Stimulated activated CD4-positive, alpha-beta T cell treated with anti-CD3 and anti-CD28 coated beads, Interleukin-4, amount 100 ng/mL, for 4 hours (primary cell): ENCODE measurements around the gene TSACC.

Experiments
- DNase-seq, 2 experiments: peaks; one replicate each; pipeline ENCODE4 v3.0.0-alpha.2; 2020

The TSACC gene

DNA sequence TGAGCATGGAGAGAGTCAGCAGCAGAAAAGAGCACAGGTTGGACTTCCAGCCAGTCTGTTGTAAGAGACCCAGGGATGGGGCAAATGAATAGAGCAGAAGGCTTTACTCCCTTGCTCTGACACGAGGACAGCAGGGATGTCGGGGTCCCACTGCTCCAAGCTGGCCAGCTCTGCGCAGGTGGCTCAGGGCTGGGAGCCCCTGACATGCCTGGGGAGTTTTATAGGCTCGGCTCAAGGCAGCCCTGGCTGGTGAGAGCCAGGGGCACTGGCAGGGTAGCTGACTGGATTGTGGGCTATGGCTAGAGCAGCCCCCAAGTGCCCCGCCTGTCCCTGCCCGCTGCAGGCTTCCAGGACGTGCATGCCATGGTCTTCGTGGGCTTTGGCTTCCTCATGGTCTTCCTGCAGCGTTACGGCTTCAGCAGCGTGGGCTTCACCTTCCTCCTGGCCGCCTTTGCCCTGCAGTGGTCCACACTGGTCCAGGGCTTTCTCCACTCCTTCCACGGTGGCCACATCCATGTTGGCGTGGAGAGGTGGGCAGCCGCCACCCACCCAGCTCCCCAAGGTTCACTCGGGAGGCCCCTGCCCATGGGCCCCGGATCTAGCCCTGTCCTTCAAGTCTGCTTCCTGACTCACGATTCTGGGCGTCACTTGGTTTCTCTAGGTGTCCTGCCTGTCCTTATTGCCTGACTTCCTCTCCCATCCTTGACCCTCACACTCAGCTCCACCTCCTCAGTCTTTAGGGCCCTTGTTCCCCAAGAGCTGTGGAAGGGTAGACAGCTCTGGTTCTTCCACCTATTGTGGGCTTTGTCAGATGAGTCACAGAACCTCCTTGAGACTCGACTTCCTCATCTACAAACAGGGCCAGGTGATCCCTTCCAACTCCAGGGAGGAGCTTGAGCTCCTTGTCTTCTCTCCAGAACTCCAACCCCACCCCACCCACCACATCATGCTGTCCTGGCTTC, 38.9 kb downstream of the TSACC start:
- DNase-seq = no peak

DNA sequence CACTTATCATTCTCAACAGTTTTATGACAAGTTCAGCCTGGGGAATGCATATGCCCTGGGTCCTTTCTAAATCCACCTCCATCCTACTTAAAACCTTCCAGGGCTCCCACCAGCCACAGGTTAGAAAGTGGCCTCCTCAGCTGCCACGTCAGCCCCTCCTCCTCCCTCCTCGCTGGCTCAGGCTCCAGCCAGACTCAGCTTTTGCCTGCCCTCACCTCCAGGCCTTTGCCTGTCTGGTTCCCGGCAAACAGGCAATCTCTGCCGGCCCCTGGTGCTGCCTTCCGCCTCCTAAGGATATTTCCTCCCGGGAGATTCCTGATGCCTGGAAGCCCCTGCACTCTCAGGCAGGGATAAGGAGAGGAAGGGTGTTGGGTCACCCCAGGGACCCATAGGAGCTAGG, 40.2 kb downstream of the TSACC start:
- no peak for DNase-seq

DNA sequence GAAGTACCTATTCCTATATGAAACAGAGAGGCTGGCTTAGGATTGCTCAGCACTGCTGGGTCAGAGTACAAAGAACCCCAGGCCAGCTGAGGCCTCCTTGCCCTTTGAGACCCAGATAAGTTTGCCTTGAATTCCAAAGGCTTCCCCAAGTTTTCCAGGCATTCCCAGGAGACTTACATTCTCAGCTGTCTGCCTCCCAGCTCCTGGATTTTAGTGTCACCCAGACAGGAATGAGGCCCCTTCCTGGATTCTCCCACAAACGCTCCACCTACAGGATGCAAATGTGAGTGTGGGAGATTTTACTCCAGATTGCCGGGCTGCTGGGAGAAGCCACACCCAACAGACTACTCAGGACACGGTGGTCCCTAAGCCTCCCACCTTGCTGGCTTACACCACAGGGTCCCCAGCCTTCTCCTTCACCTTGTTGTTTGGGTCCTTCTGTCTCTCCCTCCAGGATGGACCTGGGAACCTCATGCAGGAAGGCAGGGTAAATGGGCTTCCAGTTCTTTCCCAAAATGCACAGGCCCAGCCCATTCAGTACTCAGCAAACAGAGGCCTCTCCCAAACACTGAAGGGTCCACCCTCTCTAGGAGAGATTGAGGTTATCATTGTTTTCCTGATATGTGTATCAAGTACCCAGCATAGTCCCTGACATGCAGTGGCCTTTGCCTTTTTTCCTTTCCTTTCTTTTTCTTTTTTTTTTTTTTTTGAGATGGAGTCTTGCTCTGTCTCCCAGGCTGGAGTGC, 41.3 kb downstream of the TSACC start:
- DNase-seq = no peak

DNA sequence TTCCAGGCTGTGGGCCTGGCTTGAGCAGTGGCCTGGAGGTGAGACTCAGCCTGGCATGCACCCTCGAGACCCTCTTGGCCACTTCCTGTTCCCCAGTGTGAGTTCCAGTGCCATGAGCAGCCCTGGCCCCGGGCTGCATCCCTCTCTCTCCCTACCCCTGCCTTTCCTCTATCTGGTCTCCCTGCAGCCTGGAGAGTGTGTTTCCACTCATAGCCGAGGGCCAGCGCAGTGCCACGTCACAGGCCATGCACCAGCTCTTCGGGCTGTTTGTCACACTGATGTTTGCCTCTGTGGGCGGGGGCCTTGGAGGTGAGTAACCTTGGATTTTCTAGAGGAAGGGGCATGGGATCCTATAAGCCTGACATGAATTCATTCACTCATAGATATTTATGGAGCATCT, 44.2 kb downstream of the TSACC start:
- no peak for DNase-seq

DNA sequence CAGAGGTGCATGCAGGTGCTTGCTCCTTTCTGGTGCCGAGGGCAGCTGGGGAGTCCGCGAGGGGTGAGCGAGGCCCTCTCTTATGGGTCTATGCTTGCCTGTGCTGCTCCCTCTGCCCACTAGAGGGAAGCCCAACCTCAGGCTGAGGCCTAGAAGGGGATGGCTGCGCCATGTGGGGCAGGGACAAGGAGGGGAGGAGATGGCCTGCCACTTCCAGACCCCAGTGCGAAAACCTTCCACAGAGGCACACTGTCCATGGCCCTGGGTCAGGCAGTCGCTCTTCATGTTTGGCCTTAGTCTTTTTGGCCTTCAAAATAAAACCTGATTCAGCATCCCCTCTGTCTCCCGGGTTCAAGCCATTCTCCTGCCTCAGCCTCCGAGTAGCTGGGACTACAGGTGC, 44.7 kb downstream of the TSACC start:
- DNase-seq = peak; percentile 50 to 57

DNA sequence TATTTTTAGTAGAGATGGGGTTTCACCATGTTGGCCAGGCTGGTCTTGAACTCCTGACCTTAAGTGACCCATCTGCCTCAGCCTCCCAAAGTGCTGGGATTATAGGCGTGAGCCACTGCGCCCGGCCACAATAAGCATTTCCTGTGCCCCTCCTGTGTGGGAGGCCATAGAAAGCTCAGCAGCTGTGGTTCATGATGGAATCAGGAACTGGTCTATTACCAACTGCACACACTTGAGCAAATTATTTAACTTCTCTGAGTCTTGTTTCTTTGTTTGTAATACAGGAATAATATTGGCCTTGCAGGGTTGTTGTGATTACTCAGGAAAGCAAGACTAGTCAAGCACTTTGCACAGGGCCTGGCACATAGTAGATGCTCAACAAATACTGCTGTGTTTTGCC, 45.7 kb downstream of the TSACC start:
- no peak for DNase-seq

DNA sequence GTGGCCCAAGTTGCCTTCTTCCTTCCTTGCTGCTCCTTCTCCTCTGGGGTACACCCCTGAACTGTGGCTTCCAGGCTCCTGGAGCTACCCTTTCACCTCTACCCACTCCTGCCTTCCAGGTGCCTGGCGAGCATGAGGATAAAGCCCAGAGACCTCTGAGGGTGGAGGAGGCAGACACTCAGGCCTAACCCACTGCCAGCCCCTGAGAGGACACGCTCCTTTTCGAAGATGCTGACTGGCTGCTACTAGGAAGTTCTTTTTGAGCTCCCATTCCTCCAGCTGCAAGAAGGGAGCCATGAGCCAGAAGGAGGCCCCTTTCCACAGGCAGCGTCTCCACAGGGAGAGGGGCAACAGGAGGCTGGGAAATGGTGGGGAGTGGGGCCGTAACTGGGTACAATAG, 46.3 kb downstream of the TSACC start:
- DNase-seq = no peak

DNA sequence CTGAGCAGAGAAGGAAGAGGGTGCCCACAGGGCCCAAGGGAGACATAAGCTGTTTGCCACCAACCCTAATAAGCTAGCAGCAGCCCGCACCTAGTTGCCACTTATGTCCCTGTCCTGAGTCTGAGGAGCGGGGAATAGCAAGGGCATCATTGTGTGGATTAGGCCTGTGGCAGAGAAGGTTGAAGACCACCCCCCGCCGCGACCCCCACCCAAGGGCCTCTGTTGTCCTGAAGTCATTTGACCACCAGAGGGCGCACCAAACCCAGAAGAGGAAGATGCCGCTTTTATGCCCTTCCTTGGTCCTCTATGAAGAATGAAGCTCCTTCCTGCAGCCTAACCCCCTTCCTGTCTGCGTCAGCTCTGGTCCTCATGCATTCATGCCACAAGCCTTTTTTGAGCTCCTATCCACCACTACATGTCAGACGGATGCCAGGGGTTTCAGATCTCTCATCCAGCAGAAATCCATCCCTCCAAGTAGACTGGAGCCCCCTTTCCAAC, 47.3 kb downstream of the TSACC start:
- peak; percentile 64 to 70 for DNase-seq

DNA sequence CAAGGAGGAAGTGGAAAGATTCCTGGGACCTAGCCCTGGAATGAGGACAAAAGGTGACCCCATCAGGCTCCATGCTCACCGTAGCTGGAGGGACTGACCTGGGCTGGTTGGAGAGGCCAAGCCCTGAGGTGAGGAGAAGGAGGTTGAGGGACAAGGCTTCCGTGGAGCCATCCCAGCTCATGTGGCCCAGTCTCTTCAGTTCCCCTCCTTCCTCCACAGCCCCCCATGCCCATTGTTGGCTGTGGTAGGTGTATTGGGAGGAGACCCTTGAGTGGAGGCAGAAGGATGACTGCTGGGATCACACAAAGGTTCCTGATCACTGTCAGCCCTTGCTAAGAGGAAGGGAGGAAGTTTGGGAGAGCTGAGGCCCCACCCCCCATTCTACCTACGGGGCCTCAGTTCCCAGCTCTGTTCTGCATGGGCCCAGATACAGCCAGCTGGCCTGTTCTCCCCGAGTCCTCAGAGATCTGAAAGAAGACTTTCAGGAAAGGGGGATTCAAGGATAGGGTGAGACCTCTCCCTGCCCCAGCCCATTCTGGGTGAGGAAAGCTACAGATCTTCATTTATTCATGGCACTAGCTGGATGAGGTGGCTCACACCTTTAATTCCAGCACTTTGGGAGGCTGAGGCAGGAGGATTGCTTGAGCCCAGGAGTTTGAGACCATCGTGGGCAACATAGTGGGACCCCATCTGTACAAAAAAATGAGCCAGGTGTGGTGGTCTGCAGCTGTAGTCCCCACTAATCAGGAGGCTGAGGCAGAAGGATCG, 48.0 kb downstream of the TSACC start:
- no peak for DNase-seq

DNA sequence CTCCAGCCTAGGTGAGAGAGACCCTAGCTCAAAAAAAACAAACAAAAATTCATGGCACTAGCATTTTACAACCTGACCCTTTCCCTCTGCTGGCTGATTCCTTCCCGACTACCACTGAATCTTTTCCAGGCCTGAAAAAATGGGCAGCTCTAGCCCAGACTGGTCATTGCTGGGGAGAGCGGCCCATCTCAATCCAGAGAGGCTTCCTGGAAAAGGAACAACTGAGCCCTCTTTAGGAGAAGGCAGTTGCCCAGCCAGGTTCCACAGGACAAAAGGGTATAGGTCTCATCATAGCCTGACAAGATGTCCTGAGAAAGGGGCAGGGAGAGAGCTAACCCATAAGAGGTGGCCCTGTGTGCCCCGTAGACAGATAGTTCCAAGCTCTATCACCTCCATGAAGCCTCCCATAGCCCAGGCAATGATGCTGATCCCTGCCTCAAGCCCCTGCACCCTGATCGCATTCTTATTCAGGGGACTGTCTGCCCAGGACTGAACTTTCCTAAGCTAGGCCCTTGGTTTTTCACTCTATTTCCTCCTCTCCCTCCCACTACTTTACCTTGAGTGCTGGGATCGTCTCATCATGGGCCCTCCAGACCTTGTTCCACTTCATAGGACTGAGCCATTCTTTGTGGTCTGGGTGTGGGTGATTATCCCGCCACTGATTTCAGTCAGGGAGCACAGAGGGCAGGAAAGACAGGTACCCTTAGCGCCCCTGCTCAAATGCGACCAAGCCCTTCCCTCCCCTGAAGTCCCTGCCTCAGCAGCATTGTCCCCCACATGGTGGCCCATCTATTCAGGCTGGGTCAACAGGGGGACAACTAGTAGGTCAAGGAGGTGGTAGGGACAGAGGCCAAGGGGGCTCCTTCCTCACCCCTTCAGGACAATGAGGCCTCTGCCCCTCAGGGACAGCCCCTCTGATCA, 48.9 kb downstream of the TSACC start:
- no peak for DNase-seq

DNA sequence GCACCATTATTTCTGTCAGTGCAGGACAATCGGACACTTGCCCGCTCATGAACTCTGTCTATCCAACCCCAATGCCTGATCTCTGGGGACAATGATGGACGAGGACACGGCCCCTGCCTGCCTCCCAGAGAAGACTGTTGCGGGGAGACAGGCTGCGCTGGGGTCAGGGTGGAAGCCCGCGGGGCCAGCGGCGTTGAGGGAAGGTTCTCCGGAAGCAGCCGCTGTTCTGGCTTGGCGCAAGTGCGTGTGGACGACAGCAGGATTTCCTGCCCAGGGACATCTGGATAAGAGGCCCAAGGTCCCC, 49.5 kb downstream of the TSACC start:
- DNase-seq = no peak

DNA sequence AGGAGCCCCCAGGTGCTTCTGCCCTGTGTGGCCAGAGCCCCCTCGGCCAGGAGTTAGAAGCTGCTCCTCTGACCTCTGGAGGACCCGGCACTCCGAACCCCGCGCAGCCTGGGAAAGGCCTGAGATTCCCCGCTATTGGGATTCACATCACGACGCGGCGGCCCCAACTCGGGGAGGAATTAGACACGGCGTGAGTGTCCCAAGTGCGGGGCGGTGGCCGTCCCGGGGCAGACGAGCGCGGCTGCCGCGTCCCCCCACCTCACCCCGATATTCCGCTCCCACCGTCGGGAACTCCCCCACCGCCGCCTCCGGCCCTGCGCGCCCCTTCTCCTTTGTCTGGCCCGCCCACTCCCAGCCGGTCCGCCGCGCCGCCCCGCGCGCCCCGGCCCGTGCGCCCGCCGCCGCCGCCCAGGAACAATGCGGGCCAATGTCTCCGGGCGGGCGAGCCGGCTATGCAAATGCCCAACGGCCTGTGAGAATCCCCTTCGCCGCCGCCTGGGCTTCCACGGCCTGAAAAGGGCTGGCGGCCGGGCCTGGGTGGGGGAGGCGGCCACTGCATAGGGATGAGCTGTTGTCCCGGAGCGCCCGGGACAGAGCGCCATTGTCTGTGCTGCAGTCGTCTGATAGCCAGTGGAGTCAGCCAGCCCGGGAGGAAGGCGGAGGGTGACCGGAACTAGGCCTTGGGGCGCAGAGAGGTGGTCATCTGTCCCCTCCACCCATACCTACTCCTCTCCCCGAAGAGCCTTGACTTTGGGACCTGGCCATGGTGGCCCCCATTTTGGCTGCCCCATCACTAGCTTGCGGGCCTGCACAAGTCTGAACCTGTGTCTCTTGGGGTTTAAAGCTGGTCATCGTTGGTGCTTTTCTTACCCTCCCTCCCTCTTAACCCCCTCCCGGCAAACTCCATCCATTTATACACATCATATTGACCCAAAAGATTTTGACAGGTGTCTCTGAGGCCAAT, 50.1 kb downstream of the TSACC start:
- no peak for DNase-seq

DNA sequence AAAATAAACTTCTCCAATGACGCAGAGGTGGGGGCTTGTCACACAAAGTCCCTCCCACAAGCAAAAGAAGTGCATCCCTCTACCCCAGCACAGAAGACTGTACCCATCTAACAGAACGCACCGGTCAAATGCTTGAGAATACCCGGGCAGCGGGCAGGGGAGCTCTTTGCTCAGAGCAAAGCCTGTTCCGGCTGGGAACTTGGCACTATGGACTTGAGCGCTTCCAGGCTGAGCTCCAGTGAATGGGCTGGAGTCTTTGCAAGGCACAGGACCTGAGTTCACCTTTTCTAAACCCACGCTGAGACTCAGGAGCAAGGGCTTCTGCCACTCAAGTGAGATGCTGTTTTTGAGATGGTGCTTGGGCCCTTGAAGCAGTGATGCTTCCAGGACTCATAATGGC, 51.0 kb downstream of the TSACC start:
- no peak for DNase-seq

DNA sequence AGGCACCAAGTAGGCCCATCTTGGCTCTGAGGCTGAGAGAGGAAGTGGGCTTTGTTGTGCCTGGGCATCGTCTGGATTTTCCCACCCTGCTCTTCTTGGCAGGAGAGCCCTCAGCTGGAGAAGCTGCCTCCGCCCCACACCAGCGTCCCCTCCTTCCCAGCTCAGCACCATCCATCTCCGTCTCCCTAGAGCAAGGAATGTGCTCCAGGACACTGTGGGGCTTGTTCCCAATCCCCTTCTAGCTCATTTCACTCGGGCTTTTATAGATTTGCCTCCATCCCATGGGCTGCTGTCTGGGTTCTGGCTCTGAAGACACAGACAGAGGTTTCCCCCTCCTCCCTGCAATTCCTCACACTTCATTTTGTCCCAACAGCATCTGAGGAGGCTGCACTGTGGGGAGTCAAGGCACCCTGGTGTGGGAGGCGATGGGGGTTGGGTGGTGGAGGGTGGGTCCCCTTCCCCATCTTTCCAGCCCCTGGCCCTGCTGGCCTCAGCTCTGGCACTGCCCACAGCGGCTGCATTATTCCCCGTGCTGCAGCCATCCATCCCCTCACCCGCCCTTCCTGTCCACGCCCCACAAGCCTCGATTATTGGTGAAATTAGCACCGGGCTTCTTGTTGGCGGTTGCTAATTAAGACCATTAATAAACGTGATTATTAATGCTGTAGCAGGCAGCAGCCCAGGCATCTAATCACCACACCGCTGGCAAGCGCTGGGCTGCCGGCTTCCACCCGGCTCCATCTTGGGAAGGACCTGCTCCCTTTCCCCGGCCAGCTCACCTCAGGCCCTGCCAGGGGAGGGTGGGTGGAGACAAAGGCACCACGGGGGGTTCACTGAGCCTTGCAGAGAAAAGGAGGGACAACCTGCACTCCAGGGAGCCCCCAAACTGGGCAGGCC, 52.4 kb downstream of the TSACC start:
- no peak for DNase-seq

DNA sequence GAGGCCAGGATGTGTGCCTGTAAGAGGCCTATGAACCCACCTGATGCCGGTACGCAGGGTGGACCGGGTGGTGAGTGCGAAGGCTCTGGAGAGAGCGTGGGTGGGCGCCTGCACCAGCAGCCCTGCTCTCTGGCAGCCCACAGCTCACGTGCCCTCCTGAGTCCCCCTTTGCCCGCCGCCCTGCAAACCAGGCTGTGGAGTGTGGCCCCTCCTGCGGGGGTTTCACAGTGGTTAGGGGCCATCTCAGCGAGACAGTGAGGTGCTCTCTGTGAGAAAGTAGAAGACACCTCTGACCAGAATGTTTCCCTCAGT, 53.0 kb downstream of the TSACC start:
- no peak for DNase-seq

DNA sequence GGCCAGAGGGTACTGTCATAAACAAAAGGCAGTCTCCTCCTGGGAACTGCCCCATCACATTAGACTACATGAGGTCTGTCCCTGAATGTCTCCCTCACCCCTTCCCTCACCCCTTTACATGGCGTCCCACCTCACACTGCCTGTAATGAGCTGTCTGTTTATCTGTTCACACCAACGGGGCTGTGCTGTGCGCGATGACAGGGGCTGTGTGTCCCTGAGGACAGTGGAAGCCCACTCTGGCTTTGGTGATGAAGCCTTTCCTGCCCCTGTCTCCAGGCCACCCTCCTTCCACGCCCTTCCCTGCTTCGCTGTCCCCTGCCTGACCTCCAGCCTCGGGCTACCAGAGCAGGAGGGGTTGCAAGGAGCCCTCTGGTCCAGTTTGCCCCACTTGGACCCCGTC, 53.4 kb downstream of the TSACC start:
- DNase-seq = no peak

DNA sequence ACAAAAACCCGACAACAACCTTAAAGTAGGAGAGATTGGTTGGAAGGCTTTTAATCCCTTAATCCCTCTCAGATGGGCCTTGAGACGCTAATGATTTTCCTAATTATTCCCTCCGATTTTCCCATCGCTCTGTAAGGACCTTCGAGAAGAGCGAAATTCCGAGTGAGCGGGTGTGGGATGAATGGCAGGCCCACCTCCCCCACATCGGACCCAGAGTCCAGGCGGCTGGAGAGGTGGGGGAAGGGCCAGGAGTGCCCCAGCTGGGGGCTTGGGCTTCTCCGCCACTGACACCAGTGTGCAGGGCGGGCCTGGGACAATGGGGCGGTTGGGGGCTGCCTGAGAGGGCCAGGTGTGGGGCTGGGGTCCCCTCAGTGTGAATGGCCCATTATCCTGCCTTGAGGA, 54.1 kb downstream of the TSACC start:
- DNase-seq = no peak

DNA sequence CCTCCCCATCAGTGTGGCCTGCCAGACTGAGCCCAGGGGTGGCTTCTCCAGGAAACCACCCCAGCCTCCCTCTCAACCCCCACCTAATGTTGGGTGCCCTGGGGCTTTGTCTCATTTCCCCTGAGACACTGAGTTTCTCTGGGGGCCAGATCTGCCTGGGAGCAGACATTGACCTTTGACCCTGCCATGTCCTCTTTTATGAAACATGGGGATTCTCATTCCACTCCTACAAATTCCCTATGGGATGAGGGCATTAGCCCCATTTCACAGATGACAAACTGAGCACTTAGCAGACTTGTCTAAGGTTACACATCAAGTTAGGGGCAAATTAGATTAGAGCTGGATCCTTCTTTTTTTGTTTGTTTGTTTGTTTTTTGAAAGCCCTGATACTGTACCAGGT, 54.8 kb downstream of the TSACC start:
- no peak for DNase-seq

DNA sequence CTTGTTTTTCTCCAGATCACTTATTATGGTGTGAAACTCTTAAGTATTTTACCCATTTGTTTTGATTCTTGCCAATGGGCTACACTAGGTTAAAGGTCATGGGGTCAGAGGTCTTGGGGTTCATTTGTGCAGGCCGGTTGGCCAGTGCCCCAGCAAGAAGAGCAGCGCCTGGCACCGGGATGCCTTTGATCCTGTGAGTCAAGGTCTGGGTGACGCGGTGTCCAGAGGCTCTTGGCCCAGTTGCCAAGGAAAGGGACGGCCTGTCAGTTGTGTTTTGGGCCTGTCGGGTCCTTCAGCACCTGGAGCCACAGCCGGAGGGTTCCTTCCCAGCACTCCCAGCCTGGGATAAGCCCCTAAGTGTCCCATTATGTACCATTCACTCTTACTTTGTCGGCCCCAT, 55.8 kb downstream of the TSACC start:
- no peak for DNase-seq

DNA sequence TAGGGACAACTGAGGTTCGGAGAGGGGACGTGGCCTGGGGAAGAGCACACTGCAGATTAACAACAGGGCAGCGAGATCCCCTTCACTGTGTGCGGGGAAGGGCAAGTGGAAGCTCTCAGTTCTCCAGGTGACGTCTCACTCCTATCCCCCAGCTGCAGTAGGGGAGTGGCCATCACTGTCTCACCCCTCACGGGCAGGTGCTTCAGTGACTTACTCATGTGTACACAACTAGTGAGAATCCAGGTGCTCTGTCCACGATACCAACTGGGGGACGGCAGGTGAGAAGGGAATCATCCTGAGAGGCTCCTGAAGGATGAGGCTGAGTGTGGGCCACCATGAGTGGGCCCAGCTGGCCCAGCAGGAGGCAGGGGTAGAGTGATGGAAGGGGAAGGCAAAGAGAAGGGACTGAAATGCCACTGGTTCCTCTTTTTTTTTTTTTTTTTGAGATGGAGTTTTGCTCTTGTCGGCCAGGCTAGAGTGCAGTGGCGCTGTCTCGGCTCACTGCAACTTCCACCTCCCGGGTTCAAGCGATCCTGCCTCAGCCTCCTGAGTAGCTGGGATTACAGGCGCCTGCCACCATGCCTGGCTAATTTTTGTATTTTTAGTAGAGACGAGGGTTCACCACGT, 56.6 kb downstream of the TSACC start:
- no peak for DNase-seq
